ENCODE results near the gene MTRF1L.

Gene MTRF1L

GRCh38 chr6:153043719-153044118, 41.2 kb upstream of the MTRF1L start:
- H3K9me3 ChIP-seq (ENCODE audit: low read length), result no peaks in the 10 kb centered on the region
- no peak overlapping the region for H3K9ac ChIP-seq (ENCODE audit: low read length)
- no peaks in the 10 kb centered on the region for H4K20me1 ChIP-seq (ENCODE audit: insufficient read depth, low read length)
- H3K4me1 ChIP-seq (ENCODE audit: insufficient read depth, low read length, severe bottlenecking), result no peaks in the 10 kb centered on the region
- H3K4me3 ChIP-seq (ENCODE audit: low read depth, low read length, poor library complexity, severe bottlenecking), result no peak overlapping the region
- no peaks in the 10 kb centered on the region for H3K36me3 ChIP-seq (ENCODE audit: insufficient read depth, low read length)
- no peaks in the 10 kb centered on the region for H3K79me2 ChIP-seq (ENCODE audit: insufficient read depth, low read length)
- no peaks in the 10 kb centered on the region for H3F3A ChIP-seq (ENCODE audit: insufficient read depth, low read length)
- no peaks in the 10 kb centered on the region for H3K9me2 ChIP-seq (ENCODE audit: low read depth, low read length)
- TF ChIP-seq CTCF (IDR thresholded peaks at IDR 0.05; ENCODE audit: low read length), result no peak
- no peak for TF ChIP-seq EZH2 (IDR thresholded peaks at IDR 0.05; ENCODE audit: borderline replicate concordance, low read length)
- no peak overlapping the region for H3K27ac ChIP-seq (ENCODE audit: low read depth, low read length, poor library complexity, severe bottlenecking)
- no peak overlapping the region for H3K4me2 ChIP-seq (ENCODE audit: low read length)
- no peak overlapping the region for H2AFZ ChIP-seq (ENCODE audit: low read length)
- no peaks in the 10 kb centered on the region; the same call in 1 of the 2 replicates for H3K27me3 ChIP-seq (ENCODE audit: insufficient read depth, low read length)

GRCh38 chr6:153038378-153039057, 36.0 kb upstream of the MTRF1L start:
- H3K27ac ChIP-seq (ENCODE audit: low read depth, low read length, poor library complexity, severe bottlenecking), result no peak overlapping the region
- H2AFZ ChIP-seq (ENCODE audit: low read length), result no peak overlapping the region

GRCh38 chr6:153034139-153034538, 31.6 kb upstream of the MTRF1L start:
- Histone ChIP-seq H3K27ac (ENCODE audit: low read depth, low read length, poor library complexity, severe bottlenecking) (no peak overlapping the region), H2AFZ (ENCODE audit: low read length) (no peak overlapping the region), H3K27me3 (ENCODE audit: insufficient read depth, low read length) (no peaks in the 10 kb centered on the region; the same call in 1 of the 2 replicates), H3K9me2 (ENCODE audit: low read depth, low read length) (no peaks in the 10 kb centered on the region), H4K20me1 (ENCODE audit: insufficient read depth, low read length) (no peaks in the 10 kb centered on the region), H3K9me3 (ENCODE audit: low read length) (no peaks in the 10 kb centered on the region), H3K4me3 (ENCODE audit: low read depth, low read length, poor library complexity, severe bottlenecking) (no peak overlapping the region), H3K36me3 (ENCODE audit: insufficient read depth, low read length) (no peaks in the 10 kb centered on the region), H3K79me2 (ENCODE audit: insufficient read depth, low read length) (no peaks in the 10 kb centered on the region), H3K4me2 (ENCODE audit: low read length) (no peak overlapping the region), H3K9ac (ENCODE audit: low read length) (no peak overlapping the region), H3F3A (ENCODE audit: insufficient read depth, low read length) (no peaks in the 10 kb centered on the region), H3K4me1 (ENCODE audit: insufficient read depth, low read length, severe bottlenecking) (no peaks in the 10 kb centered on the region)
- no peak for TF ChIP-seq EZH2 (IDR thresholded peaks at IDR 0.05; ENCODE audit: borderline replicate concordance, low read length)
- no peak for TF ChIP-seq CTCF (IDR thresholded peaks at IDR 0.05; ENCODE audit: low read length)

More at GRCh38 chr6:153038378-153039057, 36.0 kb upstream of the MTRF1L start:
- Histone ChIP-seq H3K4me1 (ENCODE audit: insufficient read depth, low read length, severe bottlenecking) (no peaks in the 10 kb centered on the region), H3K9ac (ENCODE audit: low read length) (no peak overlapping the region), H3K4me2 (ENCODE audit: low read length) (no peak overlapping the region), H3F3A (ENCODE audit: insufficient read depth, low read length) (no peaks in the 10 kb centered on the region), H3K9me2 (ENCODE audit: low read depth, low read length) (no peaks in the 10 kb centered on the region), H4K20me1 (ENCODE audit: insufficient read depth, low read length) (no peaks in the 10 kb centered on the region), H3K9me3 (ENCODE audit: low read length) (no peaks in the 10 kb centered on the region), H3K36me3 (ENCODE audit: insufficient read depth, low read length) (no peaks in the 10 kb centered on the region), H3K4me3 (ENCODE audit: low read depth, low read length, poor library complexity, severe bottlenecking) (no peak overlapping the region), H3K27me3 (ENCODE audit: insufficient read depth, low read length) (no peaks in the 10 kb centered on the region; the same call in 1 of the 2 replicates), H3K79me2 (ENCODE audit: insufficient read depth, low read length) (no peaks in the 10 kb centered on the region)
- no peak for TF ChIP-seq CTCF (IDR thresholded peaks at IDR 0.05; ENCODE audit: low read length)
- no peak for TF ChIP-seq EZH2 (IDR thresholded peaks at IDR 0.05; ENCODE audit: borderline replicate concordance, low read length)

All from OCI-LY1 (cell line).